NCI-H1105 (cell line): ENCODE results near the gene CCL7.

Experiments
- DNase-seq: peaks from one replicate; lab custom pipeline; 2025; lab: John Stamatoyannopoulos, UW

Gene CCL7

DNA sequence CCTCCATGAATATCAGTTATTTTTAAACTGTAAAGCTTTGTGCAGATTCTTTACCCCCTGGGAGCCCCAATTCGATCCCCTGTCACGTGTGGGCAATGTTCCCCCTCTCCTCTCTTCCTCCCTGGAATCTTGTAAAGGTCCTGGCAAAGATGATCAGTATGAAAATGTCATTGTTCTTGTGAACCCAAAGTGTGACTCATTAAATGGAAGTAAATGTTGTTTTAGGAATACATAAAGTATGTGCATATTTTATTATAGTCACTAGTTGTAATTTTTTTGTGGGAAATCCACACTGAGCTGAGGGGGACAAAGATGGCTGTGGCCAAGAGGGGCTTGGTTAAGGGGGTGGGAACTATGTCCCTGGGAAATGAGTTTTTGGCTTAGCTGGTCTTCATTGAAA is 17.9 kb downstream of the CCL7 start:
- no peak for DNase-seq

DNA sequence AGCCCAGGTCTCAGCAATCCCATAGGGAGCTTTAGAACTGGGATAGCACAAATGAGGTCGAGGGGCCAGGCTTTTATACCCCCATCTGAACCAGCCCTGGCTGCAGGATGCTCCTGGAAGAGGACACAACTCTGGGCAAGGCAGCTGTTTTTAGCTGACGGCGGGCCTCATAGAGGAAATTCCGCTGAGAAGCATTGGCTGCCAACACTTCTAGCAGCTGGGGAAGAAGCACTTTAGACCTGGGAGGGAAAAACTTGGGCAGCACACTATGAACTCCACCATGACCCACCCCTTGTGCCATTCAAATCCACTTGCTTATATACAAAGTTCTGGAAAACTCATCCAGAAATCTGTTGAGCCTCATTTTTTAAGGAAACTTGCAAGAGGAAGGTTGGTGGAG is 20.6 kb downstream of the CCL7 start:
- no peak for DNase-seq

DNA sequence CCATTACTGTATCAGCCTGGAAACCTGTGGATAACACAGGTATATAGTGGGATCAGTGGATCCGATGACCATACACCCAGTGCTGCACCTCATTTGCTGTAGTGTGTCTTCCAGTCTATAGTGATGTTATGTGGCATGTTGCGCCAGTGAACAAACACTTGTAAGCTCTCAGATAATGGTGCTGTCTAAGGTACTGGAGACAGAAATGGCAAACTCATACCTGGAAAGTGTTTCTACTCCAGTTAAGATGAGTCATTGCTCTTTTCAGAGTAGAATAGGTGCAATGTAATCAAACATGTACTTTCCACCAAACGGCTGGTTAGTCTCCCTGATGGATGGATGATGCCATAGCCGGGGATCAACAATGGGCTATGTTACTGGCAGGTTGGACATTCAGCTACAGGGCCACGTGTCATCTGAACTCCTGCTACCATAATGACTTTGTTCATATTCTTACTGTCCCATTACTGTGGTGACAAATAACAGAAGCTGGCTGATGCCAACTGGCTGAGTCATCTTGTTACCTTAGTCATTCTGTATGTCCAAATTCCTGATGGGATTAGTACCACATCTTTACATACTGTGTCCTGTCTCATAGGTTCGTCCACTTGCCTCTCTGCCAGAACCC is 21.8 kb downstream of the CCL7 start:
- no peak for DNase-seq

DNA sequence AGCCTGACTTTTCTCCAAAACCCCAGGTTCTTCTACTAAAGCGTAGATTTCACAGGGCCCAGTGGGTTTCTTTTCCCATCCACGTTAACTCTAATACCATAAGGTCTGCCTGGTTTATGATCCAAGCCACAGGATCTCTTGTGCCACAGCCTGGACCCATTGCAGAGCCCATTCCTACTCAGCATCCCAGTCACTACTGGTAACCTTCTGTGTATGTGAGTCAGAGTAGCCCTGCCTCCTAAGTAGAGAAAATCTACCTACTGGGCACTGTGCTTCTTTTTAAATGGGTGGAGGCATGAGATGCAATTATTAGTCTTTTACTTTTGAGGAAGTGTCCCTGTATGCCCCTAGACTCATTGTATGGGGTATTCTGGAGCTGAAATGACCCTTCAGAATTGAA is 29.0 kb downstream of the CCL7 start:
- no peak for DNase-seq

DNA sequence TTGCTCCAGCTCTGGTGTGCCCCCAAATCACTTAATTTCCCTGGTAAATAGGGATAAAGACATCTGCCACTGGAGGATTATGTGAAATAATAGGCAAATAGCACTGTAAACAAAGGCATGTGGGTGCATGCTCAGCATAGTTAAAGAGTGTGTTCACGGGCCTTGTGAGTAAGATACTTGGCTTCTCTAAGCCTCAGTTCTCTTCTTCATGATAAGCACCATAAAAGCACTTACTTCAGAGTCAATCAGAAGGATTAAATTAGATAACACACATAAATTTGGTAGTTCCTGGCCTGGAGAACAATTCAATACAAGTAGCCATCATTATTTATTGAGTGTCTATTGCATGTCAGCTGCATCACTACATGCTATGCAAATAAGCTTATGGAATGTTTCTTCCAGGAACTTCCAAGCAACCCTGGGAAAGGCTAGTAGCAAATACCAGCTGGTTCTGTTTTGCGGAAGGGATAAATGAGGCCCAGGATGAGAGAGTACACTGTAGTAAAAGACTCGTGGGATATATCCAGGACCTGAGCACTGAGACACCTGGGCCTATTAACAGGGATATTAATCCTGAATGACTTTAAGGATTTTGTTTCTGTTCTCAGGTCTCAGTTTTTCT is 30.0 kb downstream of the CCL7 start:
- peak; percentile 6 for DNase-seq

GRCh38 chr17:34300652-34301370 is 30.8 kb downstream of the CCL7 start:
- no peak for DNase-seq

GRCh38 chr17:34301986-34302385 is 32.0 kb downstream of the CCL7 start:
- no peak for DNase-seq

GRCh38 chr17:34302636-34303035 is 32.6 kb downstream of the CCL7 start:
- DNase-seq = no peak

GRCh38 chr17:34303606-34304005 is 33.6 kb downstream of the CCL7 start:
- no peak for DNase-seq

- no peak for DNase-seq
Measured at GRCh38 chr17:34305061-34305460, 35.0 kb downstream of the CCL7 start.

DNA sequence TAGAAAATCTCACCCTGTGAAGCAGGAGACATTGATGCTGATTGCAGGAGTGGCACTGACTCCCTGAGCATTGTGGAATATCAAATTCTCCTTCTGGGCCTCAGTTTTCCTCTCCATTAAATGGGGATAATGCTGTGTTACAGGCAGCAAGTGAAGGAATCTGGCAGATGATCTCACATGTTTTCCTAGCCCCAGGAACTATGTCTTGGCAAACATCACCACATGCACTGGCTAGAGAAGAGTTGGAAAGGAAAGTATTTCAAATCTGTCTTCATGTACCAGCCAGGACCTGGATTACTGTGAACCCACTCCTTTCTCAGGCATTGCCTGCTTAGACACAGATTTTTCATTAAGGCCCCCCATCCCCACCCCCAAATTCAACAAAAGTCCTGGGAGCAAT is 35.6 kb downstream of the CCL7 start:
- no peak for DNase-seq

- no peak for DNase-seq
Measured at GRCh38 chr17:34306466-34306865, 36.4 kb downstream of the CCL7 start.

DNA sequence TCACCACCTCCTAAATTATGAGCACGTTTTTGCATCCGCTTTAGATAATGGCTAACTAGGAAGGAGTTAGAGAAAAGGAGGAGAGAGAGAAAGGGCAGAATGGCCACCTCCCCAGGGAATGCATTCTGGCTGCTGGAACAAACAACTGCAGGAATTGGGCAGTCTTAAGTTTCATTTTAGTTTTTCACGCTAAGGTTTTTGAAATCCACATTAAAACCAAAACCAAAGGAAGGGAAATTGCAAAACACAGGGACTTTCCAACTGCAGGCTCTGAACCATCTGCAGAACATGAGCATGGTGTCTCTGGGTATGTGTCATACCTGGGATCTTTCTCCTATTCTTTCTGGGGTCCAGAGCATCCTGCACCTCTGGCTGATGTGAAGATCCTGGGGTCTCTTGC is 37.1 kb downstream of the CCL7 start:
- no peak for DNase-seq

DNA sequence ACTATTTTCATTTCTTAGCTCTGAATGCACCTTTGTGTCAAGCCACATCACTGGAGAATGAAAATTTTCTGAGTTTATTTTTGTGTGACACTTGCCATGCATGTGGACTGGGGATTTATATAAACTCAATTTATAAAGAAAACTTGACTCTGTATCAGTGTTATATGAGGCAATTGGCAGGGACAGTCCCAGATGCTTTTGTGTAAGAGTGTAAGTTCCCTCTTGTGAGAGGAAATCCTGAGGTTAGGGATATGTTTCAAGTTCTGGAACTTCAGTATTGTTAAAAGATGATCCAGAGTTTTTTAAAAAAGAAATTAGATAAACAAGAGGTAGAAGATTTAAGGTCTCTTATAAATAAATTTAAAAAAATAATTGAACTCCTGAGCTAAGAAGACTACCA is 38.4 kb downstream of the CCL7 start:
- DNase-seq = no peak

GRCh38 chr17:34311291-34311690 is 41.3 kb downstream of the CCL7 start:
- DNase-seq = no peak

DNA sequence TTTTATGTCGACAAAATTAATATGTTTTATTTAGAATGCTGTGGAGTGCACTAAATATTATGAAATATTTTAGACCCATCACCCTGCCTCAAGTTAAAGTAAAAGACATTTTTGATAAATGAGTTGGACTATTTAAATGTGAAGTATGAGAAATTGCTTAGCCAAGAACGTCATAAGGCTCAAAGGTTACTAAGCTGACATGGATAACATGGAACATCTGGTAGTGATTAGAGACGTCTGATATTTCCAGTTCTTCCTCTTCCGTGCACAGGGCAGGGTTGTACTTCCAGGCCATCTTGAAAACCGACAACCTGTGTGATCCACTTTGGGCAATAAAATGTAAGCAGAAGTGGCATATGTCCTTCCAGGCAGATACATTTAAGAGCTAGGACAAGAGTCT is 42.1 kb downstream of the CCL7 start:
- DNase-seq = no peak

DNA sequence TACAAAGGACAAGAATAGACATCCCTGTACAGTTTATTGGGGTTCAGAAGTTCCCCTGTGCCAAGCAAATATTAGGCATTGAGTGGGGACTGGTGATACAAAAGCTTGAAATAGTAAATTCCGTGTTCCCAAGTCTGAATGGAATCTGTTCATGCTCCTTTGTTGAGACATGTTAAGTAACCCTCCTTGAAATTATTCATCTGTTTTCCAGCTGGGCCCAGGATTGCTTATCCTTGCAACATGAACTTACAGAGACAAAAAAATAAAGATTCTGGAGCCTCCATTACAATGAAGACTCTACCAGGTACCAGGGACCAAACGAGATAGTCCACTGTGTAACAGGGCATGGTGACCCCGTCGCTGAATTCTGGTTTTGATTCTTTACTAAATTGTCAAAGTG is 43.1 kb downstream of the CCL7 start:
- no peak for DNase-seq

DNA sequence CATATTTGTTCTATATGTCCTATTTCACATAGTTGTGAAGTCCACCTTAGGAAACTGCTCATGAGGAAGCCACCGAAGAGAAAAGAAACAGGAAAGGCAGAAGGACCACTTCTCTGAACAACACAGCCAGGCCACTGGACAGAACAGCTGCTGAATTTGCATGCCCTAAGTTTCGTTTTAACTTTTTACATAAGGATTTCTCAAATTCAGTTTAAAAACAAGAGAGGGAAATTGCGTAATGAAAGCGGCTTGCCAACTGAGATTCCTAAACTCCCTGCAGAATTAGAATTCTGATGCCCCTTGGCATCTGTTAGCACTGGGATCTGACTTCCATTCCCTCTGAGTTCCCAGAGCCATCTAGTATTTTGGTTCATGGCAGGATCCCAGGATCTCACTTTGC is 44.3 kb downstream of the CCL7 start:
- no peak for DNase-seq

GRCh38 chr17:34318474-34318873 is 48.5 kb downstream of the CCL7 start:
- no peak for DNase-seq

- no peak for DNase-seq
Measured at GRCh38 chr17:34319039-34319483, 49.0 kb downstream of the CCL7 start, which contains the start of gene CCL8. Gene CCL8, plus strand, starts transcription at chr17:34319435. Its CDS starts 67 bp downstream, at chr17:34319502.
